ENCODE data around the gene VAMP2. TPM values are rescaled to one million over a fixed set of nuclear protein-coding genes. Genes with fewer than 3 reads are reported as not detected.

VAMP2 gene
- polyA plus RNA-seq, 2 of the 4 experiments (the other 2 are of a cell fraction), result 19.2 to 21.7 TPM

- ChIA-PET POLR2A (interaction anchor here (4.4 kb wide), 1 partner anchor 56 kb away, joined by 41 read pairs; no protein-coding TSS in a partner anchor), CTCF (interaction anchor here (0.8 to 24.1 kb wide), 10 partner anchors 13 to 127 kb away, joined by 3 to 1490 read pairs (median 8); partner anchors contain the start of gene ALOX12B)
Measured at GRCh38 chr17:8116776-8117175, 46.0 kb downstream of the VAMP2 start.

GRCh38 chr17:8110907-8111306 lies 51.8 kb downstream of the VAMP2 start:
- TF ChIP-seq KDM1A (IDR thresholded peaks at IDR 0.05; ENCODE audit: low read depth) (no peak), JUN (IDR thresholded peaks at IDR 0.05) (no peak), EP300 (IDR thresholded peaks at IDR 0.05) (no peak), MYC (IDR thresholded peaks at IDR 0.05; ENCODE audit: borderline replicate concordance, low read length) (no peak), MAX (IDR thresholded peaks at IDR 0.05) (no peak), CBX2 (IDR thresholded peaks at IDR 0.05; ENCODE audit: borderline replicate concordance, low read depth) (no peak), NPAS2 (CRISPR knock-in tag; IDR thresholded peaks at IDR 0.05; ENCODE audit: borderline replicate concordance) (no peak)
- ATAC-seq (peak in 1 of 2 experiments; percentile 4; a peak in 1 of 6 replicates), DNase-seq (ENCODE audit: low read depth in 1 of 2, low spot score in 1 of 2) (no peak), FAIRE-seq (no peak)
- CTCF ChIA-PET, result interaction anchor here (0.6 to 24.1 kb wide), 22 partner anchors 7 to 1185 kb away, joined by 3 to 1490 read pairs (median 4); partner anchors contain the start of genes ALOX12B and ALOXE3
- Histone ChIP-seq H3K9me3 (no peaks in the 10 kb centered on the region), H3K4me1 (peaks cover 15% of the 10 kb centered on the region), H3K27ac (no peak overlapping the region), H3K4me3 (no peak overlapping the region), H3K4me2 (no peak overlapping the region)
- 86% methylated on average over 6 of the region's 6 CpGs for WGBS (ENCODE audit: missing lambda C conversion rate)
- POLR2A ChIA-PET, result no interaction called here

More at GRCh38 chr17:8116776-8117175, 46.0 kb downstream of the VAMP2 start:
- TF ChIP-seq RARB (CRISPR knock-in tag; IDR thresholded peaks at IDR 0.05), result no peak
- TF ChIP-seq NR3C1 (IDR thresholded peaks at IDR 0.05), result no peak
- TF ChIP-seq FOXS1 (CRISPR knock-in tag; IDR thresholded peaks at IDR 0.05), result no peak
- no peak for TF ChIP-seq PHF8 (IDR thresholded peaks at IDR 0.05; ENCODE audit: borderline replicate concordance, low read depth)
- TF ChIP-seq NFE2L2 (conservative IDR thresholded peaks at IDR 0.05; ENCODE audit: low read length), result no peak
- no peak for TF ChIP-seq ESRRA (IDR thresholded peaks at IDR 0.05; ENCODE audit: borderline replicate concordance, low read length)
- TF ChIP-seq RCOR1 (IDR thresholded peaks at IDR 0.05; ENCODE audit: low read depth, low read length), result no peak
- no peak for TF ChIP-seq CTCF (IDR thresholded peaks at IDR 0.05)
- TF ChIP-seq TP53 (CRISPR knock-in tag; IDR thresholded peaks at IDR 0.05), result no peak
- ATAC-seq (no peak), DNase-seq (ENCODE audit: low read depth in 1 of 2, low spot score in 1 of 2) (no peak), FAIRE-seq (no peak)
- H3K4me3 ChIP-seq, result no peak overlapping the region
- no peak overlapping the region for H3K27ac ChIP-seq
- no peak overlapping the region for H3K4me2 ChIP-seq
- H3K9me3 ChIP-seq, result no peaks in the 10 kb centered on the region
- 93% methylated on average over 18 of the region's 18 CpGs for WGBS (ENCODE audit: missing lambda C conversion rate)
- H3K4me1 ChIP-seq, result peaks cover 8% of the 10 kb centered on the region

GRCh38 chr17:8110456-8110804 lies 52.3 kb downstream of the VAMP2 start:
- FAIRE-seq, result no peak
- DNase-seq (ENCODE audit: low read depth in 1 of 2, low spot score in 1 of 2), result no peak
- Histone ChIP-seq H3K9me3 (no peaks in the 10 kb centered on the region), H3K27ac (no peak overlapping the region), H3K4me2 (peak overlapping the region; percentile 62), H3K4me3 (no peak overlapping the region), H3K4me1 (peaks cover 15% of the 10 kb centered on the region)
- TF ChIP-seq EHMT2 (IDR thresholded peaks at IDR 0.05; ENCODE audit: low read depth) (no peak), EP300 (IDR thresholded peaks at IDR 0.05) (no peak), ZC3H11A (IDR thresholded peaks at IDR 0.05) (no peak), HMGXB4 (CRISPR knock-in tag; IDR thresholded peaks at IDR 0.05; ENCODE audit: borderline replicate concordance) (no peak), NPAS2 (CRISPR knock-in tag; IDR thresholded peaks at IDR 0.05; ENCODE audit: borderline replicate concordance) (no peak), SMC3 (IDR thresholded peaks at IDR 0.05) (no peak), ZNF302 (CRISPR knock-in tag; IDR thresholded peaks at IDR 0.05) (no peak), E2F6 (IDR thresholded peaks at IDR 0.05; ENCODE audit: borderline replicate concordance, low read depth) (no peak), POLR2A (IDR thresholded peaks at IDR 0.05; ENCODE audit: low read length) (no peak), CBX2 (IDR thresholded peaks at IDR 0.05; ENCODE audit: borderline replicate concordance, low read depth) (no peak), CBX8 (IDR thresholded peaks at IDR 0.05) (no peak), KDM1A (IDR thresholded peaks at IDR 0.05; ENCODE audit: low read depth) (no peak), HOXB5 (CRISPR knock-in tag; IDR thresholded peaks at IDR 0.05) (no peak)
- no peak for ATAC-seq
- ChIA-PET CTCF (interaction anchor here (0.6 to 24.1 kb wide), 23 partner anchors 7 to 1185 kb away, joined by 3 to 1490 read pairs (median 4); partner anchors contain the start of genes ALOX12B and ALOXE3), POLR2A (no interaction called here)
- WGBS (ENCODE audit: missing lambda C conversion rate), result 46% methylated on average over 8 of the region's 10 CpGs
